Activated T-cell treated with anti-CD3 and anti-CD28 coated beads, Interleukin-2, amount 50 U/mL, for 4 hours (primary cell): ENCODE results near the gene GJA1. TPM values are rescaled to one million over a fixed set of nuclear protein-coding genes. Genes with fewer than 3 reads are reported as not detected.
"Not testable (repeated sequence)": the region's sequence is repeated elsewhere in the genome, so short reads cannot be mapped to it uniquely, and the experiment has no call there.

Experiments
- ATAC-seq, 2 donors: fragments of 200-7000 bp; cut with Tn5 transposase; one replicate each; pipeline ENCODE4 v1.10.0; 2021
- DNase-seq: peaks from one replicate; pipeline ENCODE4 v3.0.0-alpha.2; 2020
- H3K27me3 Mint-ChIP-seq: one replicate; pipeline ENCODE4 v1.8.0; 2021; ENCODE audit warnings: low read depth, mixed read lengths
- H3K36me3 Mint-ChIP-seq: one replicate; pipeline ENCODE4 v1.8.0; 2022; ENCODE audit warnings: mixed read lengths; ENCODE audit not compliant: insufficient read depth
- H3K4me1 Mint-ChIP-seq: one replicate; pipeline ENCODE4 v1.8.0; 2021; ENCODE audit warnings: low read depth, mixed read lengths
- H3K4me3 Mint-ChIP-seq: one replicate; pipeline ENCODE4 v1.8.0; 2021; ENCODE audit warnings: mild to moderate bottlenecking, moderate library complexity, mixed read lengths
- H3K9me3 Mint-ChIP-seq: one replicate; pipeline ENCODE4 v1.8.0; 2021; ENCODE audit warnings: mixed read lengths
- total RNA-seq, 3 donors: library from RNA; stranded (reverse); gene quantifications; one replicate each; pipeline ENCODE4 v1.2.1, GENCODE V29; 2021

GJA1 gene
- under 1 TPM; 0.50 to 0.66 (median 0.65) TPM for total RNA-seq

- no peaks in the 10 kb centered on the region for H3K9me3 Mint-ChIP-seq
- no peaks in the 10 kb centered on the region for H3K36me3 Mint-ChIP-seq
- peak within 1 kb of the TSS; percentile 77 for H3K4me3 Mint-ChIP-seq
- H3K4me1 Mint-ChIP-seq: peaks cover 20% of the 10 kb centered on the region
- DNase-seq (no peak), ATAC-seq (no peak)
- H3K27me3 Mint-ChIP-seq: peaks cover 31% of the 10 kb centered on the region
Observed at GRCh38 chr6:121435444-121436069, at the start of gene GJA1. TSS of gene GJA1 (plus strand) at chr6:121435646. CDS start at chr6:121446848, 11,202 bp downstream.

DNA sequence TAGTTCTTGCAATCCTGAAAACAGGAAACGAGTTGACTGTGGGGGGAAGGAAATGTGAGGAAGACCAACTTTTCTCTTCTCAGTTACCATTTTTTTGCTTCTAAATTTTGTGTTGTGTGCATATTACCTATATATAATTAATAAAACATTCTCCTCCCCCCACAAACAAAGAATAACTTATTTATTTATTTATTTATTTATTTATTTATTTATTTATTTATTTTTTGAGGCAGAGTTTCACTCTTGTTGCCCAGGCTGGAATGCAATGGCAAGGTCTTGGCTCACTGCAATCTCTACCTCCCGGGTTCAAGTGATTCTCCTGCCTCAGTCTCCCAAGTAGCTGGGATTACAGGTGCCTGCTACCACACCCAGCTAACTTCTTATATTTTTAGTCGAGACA lies 48.9 kb upstream of the GJA1 start:
- H3K36me3 Mint-ChIP-seq, DNase-seq, H3K9me3 Mint-ChIP-seq, ATAC-seq, H3K4me1 Mint-ChIP-seq, H3K4me3 Mint-ChIP-seq, H3K27me3 Mint-ChIP-seq: not testable (repeated sequence)

DNA sequence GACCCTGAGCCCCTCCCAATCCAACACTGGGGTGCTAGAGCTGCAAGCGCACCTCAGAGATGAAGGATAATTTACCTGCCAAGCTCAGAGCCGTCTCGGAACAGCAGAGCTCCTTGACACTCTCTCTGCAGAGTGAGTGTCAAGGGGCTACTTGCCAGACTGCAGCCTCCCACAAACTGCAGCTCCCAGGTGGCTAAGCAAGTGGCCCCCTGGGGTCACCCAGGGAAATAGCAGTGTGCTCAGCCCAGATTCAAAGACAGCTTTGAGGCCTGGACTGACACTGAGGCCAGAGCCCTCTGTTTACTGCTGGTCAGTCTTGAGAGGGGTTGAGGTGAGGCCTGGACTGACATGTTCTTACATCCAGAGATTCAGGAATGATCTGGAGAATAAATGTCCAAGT lies 46.0 kb upstream of the GJA1 start:
- Mint-ChIP-seq H3K36me3 (no peaks in the 10 kb centered on the region), H3K4me3 (no peak overlapping the region), H3K27me3 (no peaks in the 10 kb centered on the region), H3K4me1 (no peaks in the 10 kb centered on the region), H3K9me3 (no peaks in the 10 kb centered on the region)
- ATAC-seq: no peak
- DNase-seq: no peak

GRCh38 chr6:121393731-121394505 lies 41.5 kb upstream of the GJA1 start:
- Mint-ChIP-seq H3K4me3 (no peak overlapping the region), H3K4me1 (no peaks in the 10 kb centered on the region), H3K27me3 (peaks cover 3% of the 10 kb centered on the region), H3K9me3 (no peaks in the 10 kb centered on the region), H3K36me3 (no peaks in the 10 kb centered on the region)
- DNase-seq: no peak
- no peak for ATAC-seq

GRCh38 chr6:121395736-121396135 lies 39.7 kb upstream of the GJA1 start:
- Mint-ChIP-seq H3K4me3 (no peak overlapping the region), H3K36me3 (no peaks in the 10 kb centered on the region), H3K27me3 (peaks cover 3% of the 10 kb centered on the region), H3K9me3 (no peaks in the 10 kb centered on the region), H3K4me1 (no peaks in the 10 kb centered on the region)
- ATAC-seq (no peak), DNase-seq (no peak)

- not testable (repeated sequence) for ATAC-seq, H3K27me3 Mint-ChIP-seq, H3K4me3 Mint-ChIP-seq, DNase-seq, H3K4me1 Mint-ChIP-seq, H3K36me3 Mint-ChIP-seq, H3K9me3 Mint-ChIP-seq
Observed at GRCh38 chr6:121397188-121397587, 38.3 kb upstream of the GJA1 start.

GRCh38 chr6:121398127-121398526 lies 37.3 kb upstream of the GJA1 start:
- DNase-seq (no peak), ATAC-seq (no peak)
- Mint-ChIP-seq H3K27me3 (peaks cover 3% of the 10 kb centered on the region), H3K4me3 (no peak overlapping the region), H3K4me1 (no peaks in the 10 kb centered on the region), H3K36me3 (no peaks in the 10 kb centered on the region), H3K9me3 (no peaks in the 10 kb centered on the region)

DNA sequence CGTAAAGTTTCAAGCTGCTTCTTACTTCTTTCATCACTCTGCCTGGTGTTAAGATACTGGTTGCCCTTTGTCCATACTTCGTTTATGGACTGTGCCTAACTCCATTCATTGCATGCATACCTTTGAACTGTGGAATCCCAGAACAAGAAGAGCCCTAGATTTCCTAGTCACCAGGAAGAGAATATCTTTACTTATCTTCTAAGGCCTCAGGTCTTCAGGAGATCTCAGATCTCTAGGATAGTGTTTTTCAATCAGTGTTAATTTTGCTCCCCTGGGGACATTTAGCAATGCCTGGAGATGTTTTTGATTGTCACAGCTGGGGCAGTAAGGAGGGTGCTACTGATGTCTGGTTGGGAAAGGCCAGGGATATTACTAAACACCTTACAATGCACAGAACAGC lies 35.5 kb upstream of the GJA1 start:
- Mint-ChIP-seq H3K9me3 (no peaks in the 10 kb centered on the region), H3K27me3 (peaks cover 3% of the 10 kb centered on the region), H3K4me3 (no peak overlapping the region), H3K4me1 (no peaks in the 10 kb centered on the region), H3K36me3 (no peaks in the 10 kb centered on the region)
- ATAC-seq: no peak
- DNase-seq: no peak

GRCh38 chr6:121403964-121404363 lies 31.5 kb upstream of the GJA1 start:
- Mint-ChIP-seq H3K4me1 (no peaks in the 10 kb centered on the region), H3K36me3 (no peaks in the 10 kb centered on the region), H3K27me3 (peaks cover 3% of the 10 kb centered on the region), H3K4me3 (no peak overlapping the region), H3K9me3 (no peaks in the 10 kb centered on the region)
- DNase-seq (no peak), ATAC-seq (no peak)

DNA sequence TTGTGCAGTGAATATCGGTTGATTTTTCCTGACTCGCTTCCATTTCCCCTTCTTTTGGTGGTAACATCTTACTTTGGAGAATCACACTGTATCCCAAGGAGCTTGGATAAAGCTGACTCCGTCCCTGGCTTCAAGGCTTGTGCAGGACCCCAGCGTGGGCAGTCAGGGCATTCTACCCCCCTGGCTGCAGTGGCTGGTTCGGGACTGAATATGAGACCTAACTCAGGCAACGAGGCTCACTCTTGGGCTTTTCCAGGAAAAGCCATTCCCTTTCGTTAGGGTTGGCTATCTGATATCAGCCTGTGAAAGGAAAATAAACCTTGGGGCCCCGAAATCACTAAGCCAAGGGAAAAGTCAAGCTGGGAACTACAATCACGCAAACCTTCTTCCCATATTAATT lies 30.1 kb upstream of the GJA1 start:
- ATAC-seq (no peak), DNase-seq (no peak)
- H3K4me1 Mint-ChIP-seq: no peaks in the 10 kb centered on the region
- H3K27me3 Mint-ChIP-seq: peaks cover 3% of the 10 kb centered on the region
- no peaks in the 10 kb centered on the region for H3K9me3 Mint-ChIP-seq
- H3K4me3 Mint-ChIP-seq: no peak overlapping the region
- no peaks in the 10 kb centered on the region for H3K36me3 Mint-ChIP-seq

GRCh38 chr6:121408321-121408720 lies 27.1 kb upstream of the GJA1 start:
- DNase-seq: no peak
- H3K9me3 Mint-ChIP-seq: no peaks in the 10 kb centered on the region
- H3K36me3 Mint-ChIP-seq: no peaks in the 10 kb centered on the region
- no peak for ATAC-seq
- H3K27me3 Mint-ChIP-seq: peaks cover 3% of the 10 kb centered on the region
- no peak overlapping the region for H3K4me3 Mint-ChIP-seq
- no peaks in the 10 kb centered on the region for H3K4me1 Mint-ChIP-seq

DNA sequence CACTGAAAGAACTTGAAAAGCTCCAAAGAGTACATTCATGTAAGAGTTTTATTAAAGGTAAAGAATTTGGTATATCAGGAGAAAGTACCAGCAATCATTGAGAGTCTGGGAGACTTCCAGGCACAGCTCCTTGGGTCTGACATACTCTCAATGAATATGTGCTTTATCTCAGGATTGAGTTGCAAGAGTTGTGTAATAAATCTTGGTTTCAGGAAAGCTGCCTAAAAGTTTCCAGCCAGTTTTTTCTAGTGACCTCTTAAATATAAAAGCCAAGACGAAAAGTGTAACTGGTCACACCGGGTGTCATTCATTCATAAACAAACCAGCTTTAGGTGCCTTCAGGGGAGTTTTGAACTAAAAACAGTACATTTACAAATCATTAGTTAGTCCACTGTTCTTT lies 21.6 kb upstream of the GJA1 start:
- Mint-ChIP-seq H3K4me3 (no peak overlapping the region), H3K36me3 (no peaks in the 10 kb centered on the region), H3K4me1 (no peaks in the 10 kb centered on the region), H3K27me3 (no peaks in the 10 kb centered on the region), H3K9me3 (no peaks in the 10 kb centered on the region)
- DNase-seq (no peak), ATAC-seq (no peak)

DNA sequence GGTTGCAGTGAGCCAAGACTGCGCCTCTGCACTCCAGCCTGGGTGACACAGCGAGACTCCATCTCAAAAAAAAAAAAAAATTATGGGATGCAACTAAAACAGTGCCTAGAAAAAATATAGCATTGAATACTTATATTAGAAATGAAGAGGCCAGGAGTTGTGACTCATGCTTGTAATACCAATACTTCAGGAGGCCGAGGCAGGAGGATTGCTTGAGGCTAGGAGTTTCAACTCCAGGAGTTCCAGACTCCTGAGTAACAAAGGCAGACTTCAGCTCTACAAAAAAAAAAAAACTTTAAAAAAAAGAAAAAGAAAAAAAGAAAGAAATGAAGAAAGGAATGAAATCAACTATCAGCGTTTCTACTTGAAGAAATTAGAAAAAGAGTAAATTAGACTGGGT lies 17.1 kb upstream of the GJA1 start:
- no peak for DNase-seq
- no peaks in the 10 kb centered on the region for H3K9me3 Mint-ChIP-seq
- H3K4me3 Mint-ChIP-seq: no peak overlapping the region
- no peaks in the 10 kb centered on the region for H3K36me3 Mint-ChIP-seq
- no peaks in the 10 kb centered on the region for H3K4me1 Mint-ChIP-seq
- no peak for ATAC-seq
- no peaks in the 10 kb centered on the region for H3K27me3 Mint-ChIP-seq

DNA sequence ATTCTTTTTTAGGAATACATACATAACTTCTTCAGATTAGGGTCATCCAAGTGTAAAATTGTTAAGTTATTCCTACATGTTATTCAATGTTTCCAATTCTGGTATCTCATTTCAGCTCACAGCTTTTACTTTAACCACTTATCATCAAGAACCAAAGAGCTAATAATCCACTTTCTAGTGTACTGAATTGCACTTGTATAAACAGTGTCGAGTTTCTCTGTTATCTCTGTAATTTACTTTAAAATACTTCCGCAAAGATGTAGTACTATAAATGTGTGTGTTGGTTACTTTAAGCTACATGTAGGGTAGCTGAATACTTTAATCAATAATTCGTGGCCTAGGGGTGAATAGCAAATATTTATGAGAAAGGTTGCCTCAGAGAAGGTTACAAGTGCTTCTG lies 8.8 kb upstream of the GJA1 start:
- DNase-seq (no peak), ATAC-seq (no peak)
- no peaks in the 10 kb centered on the region for H3K9me3 Mint-ChIP-seq
- H3K27me3 Mint-ChIP-seq: no peaks in the 10 kb centered on the region
- no peak overlapping the region for H3K4me3 Mint-ChIP-seq
- peaks cover 2% of the 10 kb centered on the region for H3K4me1 Mint-ChIP-seq
- H3K36me3 Mint-ChIP-seq: no peaks in the 10 kb centered on the region
